ENCODE data around the gene FAM120A. TPM values are rescaled to one million over a fixed set of nuclear protein-coding genes. Genes with fewer than 3 reads are reported as not detected.

Gene FAM120A
- total and polyA plus RNA-seq, 4 donors, result 28.3 to 91.0 (median 50.3) TPM

- H3K9ac ChIP-seq (ENCODE audit: low read depth in 1 of 2, low read length in 2 of 2), result no peak overlapping the region
- 91% methylated on average over 15 of the region's 15 CpGs for WGBS
- no peaks in the 10 kb centered on the region for H3K9me3 ChIP-seq (ENCODE audit: control insufficient read depth in 4 of 4, low read length in 3 of 4)
- H3K36me3 ChIP-seq (ENCODE audit: control insufficient read depth in 4 of 4, insufficient read depth in 3 of 4, low read depth in 1 of 4, low read length in 3 of 4), result peaks cover 14 to 61% (median 45%) of the 10 kb centered on the region in 4 donors
- no peak for DNase-seq (ENCODE audit: low spot score)
- H3K27me3 ChIP-seq (ENCODE audit: control insufficient read depth in 4 of 4, insufficient read depth in 4 of 4, low read length in 3 of 4), result no peaks in the 10 kb centered on the region
- no peak overlapping the region for H3K27ac ChIP-seq (ENCODE audit: low read depth in 1 of 2, low read length in 2 of 2)
- TF ChIP-seq HNF4G (IDR thresholded peaks at IDR 0.05) (no peak), EGR1 (IDR thresholded peaks at IDR 0.05; ENCODE audit: low read depth in 2 of 2) (no peak), FOXA2 (IDR thresholded peaks at IDR 0.05) (no peak), YY1 (IDR thresholded peaks at IDR 0.05) (no peak), REST (IDR thresholded peaks at IDR 0.05) (no peak), NR2F2 (IDR thresholded peaks at IDR 0.05) (no peak), JUND (IDR thresholded peaks at IDR 0.05) (no peak), RAD21 (IDR thresholded peaks at IDR 0.05) (no peak), ATF3 (IDR thresholded peaks at IDR 0.05) (no peak), RXRA (IDR thresholded peaks at IDR 0.05) (no peak)
- H3K4me1 ChIP-seq (ENCODE audit: control insufficient read depth in 4 of 4, insufficient read depth in 4 of 4, low read length in 3 of 4), result no peaks in the 10 kb centered on the region
- no peak overlapping the region for H3K4me3 ChIP-seq (ENCODE audit: low read depth in 1 of 3, low read length in 3 of 3)
These were observed 106.1 kb downstream of the FAM120A start for GRCh38 chr9:93557366-93558137.

GRCh38 chr9:93558503-93558902, 107.0 kb downstream of the FAM120A start:
- WGBS, result 91% methylated on average over 14 of the region's 14 CpGs
- Histone ChIP-seq H3K27me3 (ENCODE audit: control insufficient read depth in 4 of 4, insufficient read depth in 4 of 4, low read length in 3 of 4) (no peaks in the 10 kb centered on the region), H3K36me3 (ENCODE audit: control insufficient read depth in 4 of 4, insufficient read depth in 3 of 4, low read depth in 1 of 4, low read length in 3 of 4) (peaks cover 15 to 62% (median 49%) of the 10 kb centered on the region in 4 donors), H3K27ac (ENCODE audit: low read depth in 1 of 2, low read length in 2 of 2) (no peak overlapping the region), H3K9ac (ENCODE audit: low read depth in 1 of 2, low read length in 2 of 2) (no peak overlapping the region), H3K4me1 (ENCODE audit: control insufficient read depth in 4 of 4, insufficient read depth in 4 of 4, low read length in 3 of 4) (no peaks in the 10 kb centered on the region), H3K9me3 (ENCODE audit: control insufficient read depth in 4 of 4, low read length in 3 of 4) (no peaks in the 10 kb centered on the region), H3K4me3 (ENCODE audit: low read depth in 1 of 3, low read length in 3 of 3) (no peak overlapping the region)
- no peak for TF ChIP-seq MAX (IDR thresholded peaks at IDR 0.05)
- TF ChIP-seq GABPA (IDR thresholded peaks at IDR 0.05 in 1 of 2, conservative IDR thresholded peaks at IDR 0.05 in 1 of 2), result no peak
- TF ChIP-seq HNF4A (conservative IDR thresholded peaks at IDR 0.05), result no peak
- no peak for TF ChIP-seq REST (IDR thresholded peaks at IDR 0.05)
- no peak for TF ChIP-seq HNF4G (IDR thresholded peaks at IDR 0.05)
- DNase-seq (ENCODE audit: low spot score), result no peak
